Stomach (tissue), 4 donors: Measurements from ENCODE around the gene UBQLN4.

Source experiments
- CTCF ChIP-seq, 7 experiments: fragments of 450-650 bp in 4 of 7; fragments of 200-600 bp in 3 of 7; sonication (generic) in 3 of 7; IDR thresholded peaks; one replicate each; pipeline ENCODE4 v1.5.1; 2016 to 2019; ENCODE audit warnings: antibody characterized with exemption in 7 of 7, control low read depth in 2 of 7, mild to moderate bottlenecking in 1 of 7
- POLR2A ChIP-seq, 4 donors: fragments of 450-650 bp; IDR thresholded peaks; one replicate each; pipeline ENCODE4 v1.6.1; 2016; ENCODE audit warnings: antibody characterized with exemption in 4 of 4, control low read depth in 2 of 4, mild to moderate bottlenecking in 1 of 4, moderate library complexity in 1 of 4
- POLR2AphosphoS5 ChIP-seq, 3 donors: sonication (generic); formaldehyde crosslinking; IDR thresholded peaks; one replicate each; pipeline ENCODE4 v1.6.1; 2016; ENCODE audit warnings: antibody characterized with exemption in 3 of 3

- no peak for TF ChIP-seq CTCF (IDR thresholded peaks at IDR 0.05)
- TF ChIP-seq POLR2AphosphoS5 (IDR thresholded peaks at IDR 0.05), result no peak
- no peak for TF ChIP-seq POLR2A (IDR thresholded peaks at IDR 0.05)
These were observed 31.6 kb downstream of the UBQLN4 start for GRCh38 chr1:156021954-156022353.
